GM19328 (cell line): Measurements from ENCODE around the gene DLG3.
"Not testable (repeated sequence)": the region's sequence is repeated elsewhere in the genome, so short reads cannot be mapped to it uniquely, and the experiment has no call there.

Experiments
- ATAC-seq: cut with Tn5 transposase; IDR thresholded peaks from one replicate; pipeline ENCODE4 v1.9.1; 2021; ENCODE audit warnings: mild to moderate bottlenecking, moderate library complexity; ENCODE audit not compliant: unreplicated experiment

Gene DLG3

DNA sequence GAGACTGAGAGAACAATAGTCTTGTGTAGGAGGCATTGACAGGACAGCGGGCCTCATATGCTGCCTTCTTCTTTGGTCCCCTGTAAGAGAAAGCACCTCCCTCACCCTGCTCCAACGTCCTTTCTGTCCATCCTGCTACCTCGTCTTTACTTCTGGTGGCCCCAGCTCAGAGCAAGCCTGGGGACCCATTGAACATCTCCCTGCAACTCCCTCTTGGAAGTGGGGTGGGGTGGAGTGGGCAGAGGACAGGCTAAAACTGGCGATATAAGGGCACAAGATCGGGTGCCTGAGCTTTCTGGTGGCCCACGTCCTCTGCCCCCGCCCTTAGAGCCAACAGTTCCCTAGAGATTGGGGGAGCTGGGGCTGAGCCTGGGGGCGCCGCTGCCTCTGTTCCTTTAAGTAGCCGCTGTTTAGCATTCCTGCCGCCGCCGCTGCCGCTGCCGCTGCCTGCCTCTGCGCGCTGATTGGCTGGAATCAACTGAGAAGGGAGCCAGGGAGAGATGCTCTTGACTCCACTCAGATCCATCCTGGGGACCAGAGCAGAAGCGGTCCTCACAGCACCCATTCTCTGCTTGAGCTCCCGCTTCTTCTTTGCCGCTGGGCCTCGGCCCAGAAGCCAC is at the start of gene DLG3:
TSS of gene DLG3 (plus strand) at position 510 of the 620 bp plus-strand sequence. CDS start 367 bp downstream, outside the sequence.
- ATAC-seq = no peak

DNA sequence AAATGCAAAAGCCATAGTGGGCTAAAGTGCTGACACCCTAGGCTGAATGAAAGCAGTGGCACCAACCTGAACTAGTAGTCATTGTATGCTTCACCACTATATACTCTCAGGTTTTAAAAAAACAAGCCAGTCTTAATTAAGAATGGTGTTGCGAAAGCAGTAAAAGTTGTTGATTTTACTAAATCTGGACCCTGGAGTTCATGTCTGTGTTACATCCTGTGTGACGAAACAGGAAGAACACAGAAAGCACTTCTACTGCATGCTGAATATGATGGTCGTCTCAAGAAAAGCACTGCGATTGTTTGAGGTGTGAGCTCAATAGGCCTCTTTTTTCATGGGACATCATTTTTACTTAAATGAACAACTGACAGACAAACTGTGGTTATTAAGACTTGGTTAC is 45.7 kb upstream of the DLG3 start:
- no peak for ATAC-seq

- not testable (repeated sequence) for ATAC-seq
Measured at GRCh38 chrX:70400181-70400580, 44.5 kb upstream of the DLG3 start.

- no peak for ATAC-seq
Measured at GRCh38 chrX:70402721-70403120, 41.9 kb upstream of the DLG3 start.

DNA sequence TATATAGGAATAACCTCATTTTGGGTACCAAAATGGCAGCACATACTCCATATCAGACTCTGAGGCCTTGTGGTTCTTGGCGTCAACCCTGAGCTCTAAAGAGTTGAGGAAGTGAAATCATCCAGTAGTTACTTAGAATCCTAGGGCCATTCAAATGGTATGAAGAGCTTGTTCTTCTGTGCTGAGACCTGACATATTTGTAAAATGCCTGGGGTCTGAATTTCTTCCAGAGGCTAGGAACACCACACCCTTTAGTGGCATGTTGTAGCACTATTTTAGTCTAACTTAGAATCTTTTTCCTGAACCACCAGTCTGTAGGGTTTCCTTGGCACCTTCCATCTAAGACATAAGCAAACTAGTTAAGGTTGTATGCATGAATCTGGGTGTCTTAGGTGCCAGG is 39.6 kb upstream of the DLG3 start:
- no peak for ATAC-seq

DNA sequence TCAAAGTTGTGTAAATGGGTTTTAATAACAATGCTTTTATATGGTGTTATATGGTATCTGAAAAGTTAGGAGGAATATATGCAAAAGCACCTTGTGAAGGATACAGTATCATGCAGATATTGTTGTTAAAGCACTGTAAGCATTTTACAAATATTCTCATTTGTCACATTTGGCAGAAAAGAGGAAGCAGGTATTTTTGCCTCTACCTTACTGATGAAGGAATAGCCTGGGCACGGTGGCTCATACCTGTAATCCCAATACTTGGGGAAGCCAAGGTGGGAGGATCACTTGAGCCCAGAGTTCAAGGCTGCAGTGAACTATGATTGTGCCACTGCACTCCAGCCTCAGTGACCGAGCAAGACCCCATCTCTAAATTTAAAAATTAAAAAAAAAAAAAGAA is 33.7 kb upstream of the DLG3 start:
- no peak for ATAC-seq

DNA sequence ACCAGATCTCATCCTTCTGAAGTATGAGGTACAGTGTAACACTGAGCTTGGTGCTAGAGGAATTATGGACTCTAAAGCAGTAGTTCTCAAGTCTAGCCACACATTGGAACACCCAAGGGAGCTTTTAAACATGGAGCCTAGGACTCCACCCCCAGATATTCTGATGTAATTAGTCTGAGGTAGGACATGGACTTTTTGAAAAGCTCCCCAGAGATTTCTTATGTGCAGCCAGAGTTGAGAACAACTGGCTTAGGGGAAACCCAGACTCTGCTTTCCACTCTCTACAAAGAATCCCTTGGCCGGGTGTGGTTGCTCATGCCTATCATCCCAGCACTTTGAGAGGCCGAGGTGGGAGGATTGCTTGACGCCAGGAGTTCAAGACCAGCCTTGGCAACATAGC is 33.2 kb upstream of the DLG3 start:
- ATAC-seq = no peak

- no peak for ATAC-seq
Measured at GRCh38 chrX:70421618-70422017, 23.0 kb upstream of the DLG3 start.

DNA sequence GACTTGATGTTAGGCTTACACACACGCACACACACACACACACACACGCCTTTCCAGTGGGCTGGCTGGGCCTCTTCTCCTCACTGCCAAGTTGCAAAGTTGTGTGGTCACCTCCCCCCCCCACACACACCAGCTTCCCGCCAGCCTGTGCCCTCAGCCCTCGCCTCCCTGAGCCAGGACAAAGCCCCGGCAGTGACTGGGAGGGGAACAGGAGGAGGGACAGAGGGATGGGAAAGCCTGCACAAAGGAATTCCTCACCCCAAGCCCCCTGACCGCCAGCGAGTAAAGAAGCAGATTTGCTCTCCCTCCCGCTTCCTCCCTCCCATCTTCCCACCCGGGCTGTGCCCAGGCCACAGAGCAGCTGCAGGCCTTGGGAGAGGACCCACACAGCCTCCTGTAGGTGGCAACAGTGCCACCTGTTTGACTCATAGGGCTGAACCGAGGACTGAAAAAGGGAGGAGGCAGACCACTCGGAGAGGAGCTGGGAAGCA is 21.7 kb upstream of the DLG3 start, which contains the start of gene GDPD2:
TSS of gene GDPD2 (plus strand) at position 464 of the 491 bp plus-strand sequence. CDS start 1,671 bp downstream, outside the sequence.
- no peak for ATAC-seq

- no peak for ATAC-seq
Measured at GRCh38 chrX:70423936-70424675, 20.5 kb upstream of the DLG3 start.

- no peak for ATAC-seq
Measured at GRCh38 chrX:70424801-70425200, 19.8 kb upstream of the DLG3 start.

GRCh38 chrX:70426286-70427278 is 18.1 kb upstream of the DLG3 start:
- no peak for ATAC-seq

DNA sequence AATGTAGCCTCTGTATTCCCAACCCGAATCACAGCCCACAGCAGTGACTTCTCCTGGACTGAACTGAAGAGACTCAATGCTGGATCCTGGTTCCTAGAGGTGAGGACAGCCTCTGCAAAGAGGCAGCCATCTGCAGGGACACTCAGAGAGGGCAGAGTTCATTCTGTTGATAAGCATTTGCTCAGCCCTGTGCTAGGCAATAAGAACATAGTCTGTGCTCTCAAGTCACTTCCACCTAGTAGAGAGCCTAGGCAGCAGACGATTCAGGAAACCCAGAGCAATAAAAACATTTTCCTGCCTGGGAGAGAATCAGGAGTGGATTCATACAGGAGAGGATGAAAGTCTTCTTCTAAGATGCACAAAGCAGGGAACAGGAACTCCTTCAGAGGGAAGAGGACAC is 17.3 kb upstream of the DLG3 start:
- no peak for ATAC-seq

- ATAC-seq = no peak
Measured at GRCh38 chrX:70429759-70430158, 14.9 kb upstream of the DLG3 start.

DNA sequence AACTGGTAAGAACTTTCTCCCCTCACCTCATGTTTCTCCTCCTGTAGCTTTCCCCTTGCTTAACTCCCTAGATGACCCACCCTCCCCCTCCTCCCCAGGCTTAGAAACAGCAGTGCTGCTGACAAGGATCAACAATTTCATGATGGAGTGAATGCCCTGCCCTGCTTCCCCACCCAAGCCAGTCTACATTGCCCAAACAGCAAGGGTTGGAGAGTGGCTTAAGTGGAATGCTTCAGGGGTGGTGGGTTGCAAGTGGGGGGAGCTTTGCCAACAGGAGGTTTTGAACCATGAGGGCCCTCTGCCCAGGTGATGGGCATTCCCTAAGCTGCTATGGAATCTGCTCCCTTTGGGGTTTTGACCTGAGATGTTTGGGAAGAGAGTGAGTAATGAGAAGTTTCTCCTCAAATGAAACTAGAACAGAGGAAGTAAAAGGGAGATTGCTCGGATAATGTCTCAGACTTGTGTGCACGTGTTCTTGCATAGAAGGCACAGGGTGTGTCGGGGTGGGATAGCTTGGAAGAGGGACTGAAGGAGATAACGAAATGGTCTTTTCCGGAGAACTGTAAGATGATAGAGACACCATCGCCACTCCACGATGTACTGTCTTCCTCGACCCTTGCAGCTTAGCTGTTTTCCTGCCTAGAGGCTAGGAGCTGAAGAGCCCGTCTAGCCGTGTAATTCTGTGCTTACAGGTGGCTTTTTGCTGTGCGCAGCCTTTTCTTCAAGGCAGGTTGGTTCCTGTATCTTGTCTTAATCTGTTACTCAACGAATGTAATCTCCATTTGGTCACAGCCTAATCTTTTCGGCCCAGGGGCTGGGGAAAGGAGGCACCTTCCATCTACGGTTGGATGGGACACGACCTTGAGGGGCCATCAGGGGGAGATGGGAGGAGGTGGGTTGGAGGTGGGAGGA is 11.4 kb upstream of the DLG3 start:
- no peak for ATAC-seq

- peak; percentile 50 for ATAC-seq
Measured at GRCh38 chrX:70433848-70434351, 10.7 kb upstream of the DLG3 start.

GRCh38 chrX:70434352-70434866 is 10.2 kb upstream of the DLG3 start:
- peak; percentile 49 for ATAC-seq

GRCh38 chrX:70434914-70435586 is 9.6 kb upstream of the DLG3 start:
- ATAC-seq = no peak

- ATAC-seq = no peak
Measured at GRCh38 chrX:70436343-70436742, 8.3 kb upstream of the DLG3 start.
